PFSK-1 (cell line): ENCODE data around the gene HDAC4.

ENCODE experiments used
- FOXP2 ChIP-seq: optimal IDR thresholded peaks from 2 replicates; pipeline ENCODE3; 2011; ENCODE audit warnings: borderline replicate concordance, control low read depth, inconsistent platforms; ENCODE audit not compliant: insufficient read depth; ENCODE audit errors: extremely low read length, extremely low read depth
- POLR2AphosphoS5 ChIP-seq: IDR thresholded peaks from 2 replicates; pipeline ENCODE4 v1.6.1; 2012; ENCODE audit warnings: low read depth, mild to moderate bottlenecking, control low read depth, low read length, moderate library complexity
- SIN3A ChIP-seq: IDR thresholded peaks from 2 replicates; pipeline ENCODE4 v1.6.1; 2012; ENCODE audit warnings: mild to moderate bottlenecking, low read length, moderate library complexity, borderline replicate concordance; ENCODE audit not compliant: insufficient read depth
- TAF1 ChIP-seq: IDR thresholded peaks from 2 replicates; pipeline ENCODE4 v1.6.1; 2012; ENCODE audit warnings: low read length, control low read depth, borderline replicate concordance; ENCODE audit not compliant: insufficient read depth
- TF ChIP-seq, protein P1 (sequence below), 2 experiments: IDR thresholded peaks; 2 replicates each; pipeline versions ENCODE4 v1.6.1 to v1.8.0; 2011 to 2012; ENCODE audit warnings: low read depth in 2 of 2, low read length in 2 of 2, control low read depth in 1 of 2, inconsistent platforms in 1 of 2, mild to moderate bottlenecking in 1 of 2, moderate library complexity in 1 of 2; ENCODE audit not compliant: insufficient read depth in 1 of 2

The HDAC4 gene

DNA sequence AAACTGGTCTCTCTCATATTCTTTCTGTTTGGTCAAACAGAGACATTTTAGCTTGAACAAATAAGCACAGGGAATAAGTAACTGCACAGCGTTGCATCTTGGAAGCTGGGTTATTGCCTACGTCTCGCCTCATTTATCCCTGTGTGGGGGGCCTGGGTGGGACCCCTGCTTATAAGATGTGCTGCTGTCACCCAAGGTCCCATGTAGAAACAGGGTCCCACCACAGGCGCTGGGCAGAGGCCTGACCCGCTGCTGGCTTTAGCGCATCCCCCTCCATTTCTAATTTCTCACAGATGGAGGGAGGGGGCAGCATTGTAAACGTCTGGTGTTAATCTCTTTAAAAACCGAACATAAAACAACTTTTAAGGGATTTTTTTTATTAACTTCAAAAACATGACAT is 207.8 kb downstream of the HDAC4 start:
- TF ChIP-seq FOXP2 (no peak), SIN3A (no peak)
- TF ChIP-seq, protein P1, sequence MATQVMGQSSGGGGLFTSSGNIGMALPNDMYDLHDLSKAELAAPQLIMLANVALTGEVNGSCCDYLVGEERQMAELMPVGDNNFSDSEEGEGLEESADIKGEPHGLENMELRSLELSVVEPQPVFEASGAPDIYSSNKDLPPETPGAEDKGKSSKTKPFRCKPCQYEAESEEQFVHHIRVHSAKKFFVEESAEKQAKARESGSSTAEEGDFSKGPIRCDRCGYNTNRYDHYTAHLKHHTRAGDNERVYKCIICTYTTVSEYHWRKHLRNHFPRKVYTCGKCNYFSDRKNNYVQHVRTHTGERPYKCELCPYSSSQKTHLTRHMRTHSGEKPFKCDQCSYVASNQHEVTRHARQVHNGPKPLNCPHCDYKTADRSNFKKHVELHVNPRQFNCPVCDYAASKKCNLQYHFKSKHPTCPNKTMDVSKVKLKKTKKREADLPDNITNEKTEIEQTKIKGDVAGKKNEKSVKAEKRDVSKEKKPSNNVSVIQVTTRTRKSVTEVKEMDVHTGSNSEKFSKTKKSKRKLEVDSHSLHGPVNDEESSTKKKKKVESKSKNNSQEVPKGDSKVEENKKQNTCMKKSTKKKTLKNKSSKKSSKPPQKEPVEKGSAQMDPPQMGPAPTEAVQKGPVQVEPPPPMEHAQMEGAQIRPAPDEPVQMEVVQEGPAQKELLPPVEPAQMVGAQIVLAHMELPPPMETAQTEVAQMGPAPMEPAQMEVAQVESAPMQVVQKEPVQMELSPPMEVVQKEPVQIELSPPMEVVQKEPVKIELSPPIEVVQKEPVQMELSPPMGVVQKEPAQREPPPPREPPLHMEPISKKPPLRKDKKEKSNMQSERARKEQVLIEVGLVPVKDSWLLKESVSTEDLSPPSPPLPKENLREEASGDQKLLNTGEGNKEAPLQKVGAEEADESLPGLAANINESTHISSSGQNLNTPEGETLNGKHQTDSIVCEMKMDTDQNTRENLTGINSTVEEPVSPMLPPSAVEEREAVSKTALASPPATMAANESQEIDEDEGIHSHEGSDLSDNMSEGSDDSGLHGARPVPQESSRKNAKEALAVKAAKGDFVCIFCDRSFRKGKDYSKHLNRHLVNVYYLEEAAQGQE (IDR thresholded peaks at IDR 0.05; ENCODE audit: insufficient read depth in 1 of 2, low read depth in 2 of 2, low read length in 2 of 2) = no peak

DNA sequence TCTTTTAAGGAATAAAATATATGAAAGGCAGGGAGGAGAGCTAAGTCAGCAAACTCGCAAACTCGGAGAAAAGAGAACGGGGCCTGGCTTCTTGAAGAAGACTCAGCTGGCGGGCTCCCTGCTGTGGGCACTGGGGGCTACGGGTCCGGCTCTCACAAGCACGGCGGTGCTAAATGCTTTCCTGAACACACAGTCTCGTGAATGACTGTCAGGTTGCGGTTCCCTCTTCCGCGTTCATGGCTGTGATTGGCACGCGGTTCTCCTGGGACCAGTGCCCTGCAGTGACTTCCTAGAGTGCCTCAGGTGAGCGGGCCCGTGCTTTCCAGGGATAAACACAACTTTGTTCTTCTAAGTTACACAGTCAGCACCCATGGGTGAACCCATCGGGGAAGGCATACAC is 208.4 kb downstream of the HDAC4 start:
- no peak for TF ChIP-seq TAF1
- TF ChIP-seq POLR2AphosphoS5 = no peak
- TF ChIP-seq FOXP2 = no peak
- no peak for TF ChIP-seq SIN3A
- TF ChIP-seq, protein P1 (IDR thresholded peaks at IDR 0.05; ENCODE audit: insufficient read depth in 1 of 2, low read depth in 2 of 2, low read length in 2 of 2) = no peak

DNA sequence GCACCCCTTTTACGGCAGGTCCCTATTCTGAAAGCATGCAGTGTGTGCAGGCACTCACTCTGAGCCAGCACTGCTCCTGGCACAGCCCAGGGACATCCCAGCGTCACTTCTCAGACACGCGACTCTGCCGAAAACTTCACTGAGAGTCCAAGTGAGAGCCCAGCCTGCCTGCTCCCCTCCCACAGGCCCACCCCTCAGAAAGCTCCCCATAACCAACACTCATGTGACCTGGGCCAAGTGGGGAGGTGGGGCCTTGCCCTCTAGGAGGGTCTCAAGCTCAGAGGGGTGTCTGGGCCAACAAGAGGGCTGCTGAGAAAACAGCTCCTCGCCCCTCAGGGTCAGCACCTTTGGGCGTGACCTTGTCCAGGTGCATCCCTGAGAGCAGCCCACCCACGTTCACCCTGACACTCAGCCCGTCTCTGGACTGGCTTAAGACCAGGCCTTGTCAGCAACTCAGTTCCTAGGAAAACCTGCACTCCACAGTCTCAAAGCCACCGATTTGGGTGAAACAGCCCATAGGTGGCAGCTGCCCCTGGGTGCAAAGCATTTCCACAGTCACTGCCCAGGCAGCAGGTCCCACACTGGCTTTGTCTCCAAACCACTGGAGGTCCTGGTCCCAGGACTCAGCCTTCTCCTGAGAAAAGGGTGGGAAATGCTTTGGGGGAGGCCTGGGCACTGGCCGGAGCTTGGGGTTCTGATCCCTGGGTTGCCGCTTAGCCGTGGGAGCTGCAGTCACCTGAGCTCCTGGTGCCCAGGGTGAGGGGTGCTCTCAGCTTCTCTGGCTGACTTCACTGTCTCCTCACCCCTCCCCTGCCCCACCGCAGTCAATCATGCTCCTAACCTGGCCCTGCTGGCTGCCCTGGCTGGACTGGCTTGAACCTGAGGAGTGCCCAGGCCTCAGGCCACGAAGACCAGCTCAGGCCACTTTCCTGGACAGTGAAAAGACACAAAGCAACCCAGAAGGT is 209.6 kb downstream of the HDAC4 start:
- TF ChIP-seq TAF1 (no peak), FOXP2 (no peak), SIN3A (no peak), POLR2AphosphoS5 (no peak)
- TF ChIP-seq, protein P1 (IDR thresholded peaks at IDR 0.05; ENCODE audit: insufficient read depth in 1 of 2, low read depth in 2 of 2, low read length in 2 of 2) = no peak

DNA sequence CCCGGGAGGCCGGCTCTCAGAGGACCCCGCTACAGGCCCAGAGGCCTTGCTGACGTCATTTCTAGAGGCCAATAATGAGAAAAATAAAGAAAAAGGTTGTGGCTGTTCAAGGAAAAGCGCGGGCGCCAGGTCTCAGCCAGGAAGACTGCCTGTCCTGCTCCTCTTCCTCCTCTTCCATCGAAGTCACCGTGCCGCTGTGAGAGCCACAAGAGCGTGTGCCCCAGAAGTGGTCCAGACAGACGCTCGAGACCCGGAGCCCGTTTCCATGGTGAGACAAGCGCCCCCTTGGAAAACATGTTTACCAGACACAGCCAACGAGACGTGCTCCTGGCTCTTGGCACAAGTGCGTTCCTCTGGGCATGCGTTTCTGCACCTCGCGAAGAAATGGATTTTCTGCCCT is 210.5 kb downstream of the HDAC4 start:
- TF ChIP-seq TAF1 = no peak
- no peak for TF ChIP-seq FOXP2
- TF ChIP-seq, protein P1 (IDR thresholded peaks at IDR 0.05; ENCODE audit: insufficient read depth in 1 of 2, low read depth in 2 of 2, low read length in 2 of 2) = no peak
- no peak for TF ChIP-seq SIN3A

DNA sequence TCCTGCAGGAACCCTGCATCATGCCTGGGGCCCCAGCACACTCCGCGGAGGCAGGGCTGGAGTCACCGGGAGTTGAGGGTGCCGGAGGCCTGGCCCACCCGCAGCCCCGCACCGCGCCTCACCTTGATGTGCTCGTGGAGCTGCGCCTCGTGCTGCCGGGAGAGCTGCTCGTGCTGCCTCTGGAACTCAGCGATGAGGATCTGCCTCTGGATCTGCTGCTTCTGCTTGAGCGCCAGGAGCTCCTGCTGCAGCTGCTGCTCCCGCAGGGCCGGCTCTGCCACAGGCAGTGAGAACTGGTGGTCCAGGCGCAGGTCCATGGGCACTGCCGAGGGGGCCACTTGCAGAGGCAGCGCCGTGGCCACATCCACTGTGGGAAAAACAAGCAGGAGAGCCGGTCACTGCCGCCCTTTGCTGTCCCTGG is 211.1 kb downstream of the HDAC4 start:
- TF ChIP-seq FOXP2 (no peak), SIN3A (no peak), TAF1 (no peak), POLR2AphosphoS5 (no peak)
- TF ChIP-seq, protein P1 (IDR thresholded peaks at IDR 0.05; ENCODE audit: insufficient read depth in 1 of 2, low read depth in 2 of 2, low read length in 2 of 2) = no peak
